Measurements from ENCODE around the gene YWHAH. TPM values are rescaled to one million over a fixed set of nuclear protein-coding genes. Genes with fewer than 3 reads are reported as not detected.

YWHAH gene
- total and polyA plus RNA-seq, 2 of the 8 experiments (the other 6 are each of a cell fraction or from before 2014, with no cell fraction given), result 146 to 247 TPM

DNA sequence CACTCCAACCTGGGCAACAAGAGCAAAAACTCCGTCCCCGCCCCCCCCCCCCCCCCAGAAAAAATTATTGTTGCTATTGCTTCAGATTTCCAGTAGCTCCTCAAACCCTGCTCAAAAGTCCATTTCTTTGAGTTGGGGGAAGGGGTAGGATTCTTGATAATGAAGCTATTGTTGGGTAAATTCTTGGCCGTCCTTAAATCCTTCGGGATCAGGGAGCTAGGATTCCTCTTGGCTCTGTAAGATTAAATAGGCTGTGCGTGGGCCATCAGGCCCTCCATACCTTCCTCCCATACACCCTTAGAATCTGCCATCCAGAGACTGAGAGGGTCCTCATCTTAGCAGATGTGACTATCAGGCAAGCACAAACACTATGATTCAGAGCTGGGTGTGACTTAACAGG is 16.4 kb downstream of the YWHAH start:
- Histone ChIP-seq H3K79me2 (ENCODE audit: control insufficient read depth in 1 of 2, insufficient read depth in 2 of 2, low read length in 2 of 2) (peaks cover 0 to 12% of the 10 kb centered on the region in 2 experiments; a peak in 2 of 4 replicates), H3K4me2 (ENCODE audit: insufficient read depth in 1 of 2, low read depth in 2 of 2, low read length in 2 of 2) (peak overlapping the region; percentile 32 to 43; a peak in 3 of 4 replicates), H3K36me3 (ENCODE audit: control insufficient read depth in 2 of 4, insufficient read depth in 4 of 4, low read length in 3 of 4) (peaks cover 9 to 25% (median 19%) of the 10 kb centered on the region in 4 experiments), H4K91ac (replicated peaks; ENCODE audit: insufficient read length, low read length) (no peak overlapping the region), H3K14ac (ENCODE audit: insufficient read length) (no peak overlapping the region), H4K5ac (ENCODE audit: insufficient read length, low read depth, low read length) (no peak overlapping the region), H3K56ac (replicated peaks; ENCODE audit: insufficient read length, low read depth, low read length) (no peak overlapping the region), H3K27ac (ENCODE audit: low read depth, low read length) (no peak overlapping the region), H3K4me3 (ENCODE audit: extremely low read depth in 1 of 4, insufficient read depth in 2 of 4, low read depth in 3 of 4, low read length in 4 of 4) (no peak overlapping the region), H2BK20ac (ENCODE audit: low read length) (no peak overlapping the region), H3K23ac (ENCODE audit: insufficient read length) (no peak overlapping the region), H4K20me1 (replicated peaks in 1 of 2; ENCODE audit: control insufficient read depth in 1 of 2, insufficient read depth in 2 of 2, low read length in 2 of 2) (peaks cover 2 to 9% of the 10 kb centered on the region in 2 experiments), H2BK5ac (ENCODE audit: low read depth, low read length) (no peak overlapping the region), H2AFZ (ENCODE audit: low read length) (no peak overlapping the region), H2BK15ac (ENCODE audit: low read length) (no peak overlapping the region), H3K23me2 (ENCODE audit: low read depth, low read length) (no peaks in the 10 kb centered on the region), H2BK12ac (ENCODE audit: low read depth, low read length) (no peak overlapping the region), H3K4ac (replicated peaks; ENCODE audit: insufficient read length, low read depth, low read length) (no peak overlapping the region), H3K4me1 (replicated peaks in 1 of 4; ENCODE audit: control insufficient read depth in 3 of 4, insufficient read depth in 4 of 4, low read length in 3 of 4) (peaks cover 0 to 6% (median 1%) of the 10 kb centered on the region in 4 experiments; a peak in 3 of 7 replicates), H2AK5ac (ENCODE audit: low read depth, low read length) (no peak overlapping the region), H3K9ac (replicated peaks in 1 of 4; ENCODE audit: extremely low read depth in 1 of 4, low read depth in 3 of 4, low read length in 3 of 4) (peak overlapping the region in 1 of 4 experiments; percentile 36; a peak in 2 of 7 replicates), H4K8ac (ENCODE audit: extremely low read depth, insufficient read depth, low read length) (no peak overlapping the region), H3K79me1 (ENCODE audit: low read depth, low read length) (peaks cover 8% of the 10 kb centered on the region; the same call in 1 of the 2 replicates), H3K18ac (ENCODE audit: extremely low read depth, low read length) (no peak overlapping the region), H3K9me3 (ENCODE audit: insufficient read depth in 2 of 2, low read depth in 1 of 2, low read length in 1 of 2) (no peaks in the 10 kb centered on the region), H2BK120ac (replicated peaks; ENCODE audit: low read depth, low read length) (no peak overlapping the region), H3K27me3 (replicated peaks in 1 of 4; ENCODE audit: control insufficient read depth in 3 of 4, extremely low read depth in 1 of 4, insufficient read depth in 3 of 4, low read length in 3 of 4) (no peaks in the 10 kb centered on the region)
- FAIRE-seq (no peak), DNase-seq (ENCODE audit: low read depth in 1 of 2, low spot score in 2 of 2) (no peak)
- CTCF ChIA-PET (ENCODE audit: partially characterized antibody), result interaction anchor here (1.1 to 3.3 kb wide), 5 partner anchors 9 to 115 kb away, joined by 3 to 17 read pairs (median 4); no protein-coding TSS in a partner anchor
- 47% methylated on average over 3 of the region's 5 CpGs; no CpG with 5 or more reads in 1 of the 2 experiments for WGBS, 2 experiments (ENCODE audit: extremely low coverage in 1 of 2, insufficient coverage in 1 of 2, insufficient read length in 1 of 2, insufficient replicate concordance in 2 of 2, low coverage in 1 of 2, low lambda C conversion rate in 2 of 2, missing lambda C conversion rate in 1 of 2)
- POLR2A ChIA-PET (ENCODE audit: partially characterized antibody), result interaction anchor here (1.1 to 4.8 kb wide), 6 partner anchors 9 to 208 kb away, joined by 3 to 39 read pairs (median 4); no protein-coding TSS in a partner anchor
- TF ChIP-seq HDAC6 (IDR thresholded peaks at IDR 0.05; ENCODE audit: low read depth, low read length), result no peak
- TF ChIP-seq, protein P1, sequence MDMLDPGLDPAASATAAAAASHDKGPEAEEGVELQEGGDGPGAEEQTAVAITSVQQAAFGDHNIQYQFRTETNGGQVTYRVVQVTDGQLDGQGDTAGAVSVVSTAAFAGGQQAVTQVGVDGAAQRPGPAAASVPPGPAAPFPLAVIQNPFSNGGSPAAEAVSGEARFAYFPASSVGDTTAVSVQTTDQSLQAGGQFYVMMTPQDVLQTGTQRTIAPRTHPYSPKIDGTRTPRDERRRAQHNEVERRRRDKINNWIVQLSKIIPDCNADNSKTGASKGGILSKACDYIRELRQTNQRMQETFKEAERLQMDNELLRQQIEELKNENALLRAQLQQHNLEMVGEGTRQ (IDR thresholded peaks at IDR 0.05; ENCODE audit: low read length), result no peak
- TF ChIP-seq KDM5A (IDR thresholded peaks at IDR 0.05; ENCODE audit: low read length), result no peak
- TF ChIP-seq BACH1 (IDR thresholded peaks at IDR 0.05; ENCODE audit: low read length), result no peak
- TF ChIP-seq CBX8 (IDR thresholded peaks at IDR 0.05; ENCODE audit: borderline replicate concordance, low read depth, low read length), result no peak
- TF ChIP-seq JUND (IDR thresholded peaks at IDR 0.05; ENCODE audit: low read length), result no peak

Data from H1 (cell line).